MCF 10A (cell line): ENCODE measurements around the gene BAIAP2L1. TPM values are rescaled to one million over a fixed set of nuclear protein-coding genes. Genes with fewer than 3 reads are reported as not detected.

Source experiments
- BruUV-seq: library from RNA; stranded (reverse); fragments of 400-500 nt; replicated peaks from 2 replicates; lab custom pipeline; 2021; lab: Mats Ljungman, UMichigan
- CTCF ChIA-PET: fragments of 300-600 bp; sonication (Branson Sonifier 250); formaldehyde crosslinking; extraction: SDS; loops from one replicate; lab custom pipeline; 2021; ENCODE audit warnings: antibody characterized with exemption, inconsistent platforms; lab: Yijun Ruan, JAX
- POLR2A ChIA-PET: fragments of 300-600, 350-650 bp; sonication (Branson Sonifier 250); formaldehyde crosslinking; extraction: SDS; loops from one replicate; lab custom pipeline; 2020; ENCODE audit warnings: antibody characterized with exemption, inconsistent platforms; lab: Yijun Ruan, JAX
- DNase-seq: peaks from one replicate; pipeline ENCODE4 v3.0.0-alpha.2; 2018; ENCODE audit not compliant: unreplicated experiment
- H3K27ac Mint-ChIP-seq: one replicate; pipeline ENCODE4 v1.8.0; 2022; ENCODE audit warnings: mild to moderate bottlenecking, low read depth, mixed read lengths; ENCODE audit not compliant: unreplicated experiment
- H3K27me3 Mint-ChIP-seq: one replicate; pipeline ENCODE4 v1.8.0; 2022; ENCODE audit warnings: mixed read lengths; ENCODE audit not compliant: insufficient read depth, unreplicated experiment
- H3K36me3 Mint-ChIP-seq: one replicate; pipeline ENCODE4 v1.8.0; 2022; ENCODE audit warnings: mild to moderate bottlenecking, moderate library complexity, mixed read lengths; ENCODE audit not compliant: insufficient read depth, unreplicated experiment
- H3K4me1 Mint-ChIP-seq: one replicate; pipeline ENCODE4 v1.8.0; 2022; ENCODE audit warnings: mixed read lengths; ENCODE audit not compliant: insufficient read depth, unreplicated experiment
- H3K4me3 Mint-ChIP-seq: one replicate; pipeline ENCODE4 v1.8.0; 2022; ENCODE audit warnings: mild to moderate bottlenecking, moderate library complexity, mixed read lengths; ENCODE audit not compliant: unreplicated experiment
- H3K9me3 Mint-ChIP-seq: one replicate; pipeline ENCODE4 v1.8.0; 2022; ENCODE audit warnings: mixed read lengths; ENCODE audit not compliant: unreplicated experiment
- intact Hi-C: fragments of 100-400 bp; cut with micrococcal nuclease; formaldehyde crosslinking; loops from 2 replicates; pipeline ENCODE4 v1.14.1; 2022
- total RNA-seq: library from RNA; stranded (reverse); gene quantifications from 2 replicates; pipeline ENCODE4 v1.2.3, GENCODE V29; 2022
- TF ChIP-seq, protein P1 (sequence below): fragments of 200-600 bp; IDR thresholded peaks from one replicate; pipeline ENCODE4 v1.8.0; 2022; ENCODE audit warnings: antibody characterized with exemption, mild to moderate bottlenecking; ENCODE audit not compliant: unreplicated experiment

Gene BAIAP2L1
- total RNA-seq, 1 experiment from 2014 or later: 60.2 TPM

GRCh38 chr7:98365863-98366561 lies 34.9 kb downstream of the BAIAP2L1 start:
- H3K4me3 Mint-ChIP-seq: no peak overlapping the region
- intact Hi-C loops: no loop called here

DNA sequence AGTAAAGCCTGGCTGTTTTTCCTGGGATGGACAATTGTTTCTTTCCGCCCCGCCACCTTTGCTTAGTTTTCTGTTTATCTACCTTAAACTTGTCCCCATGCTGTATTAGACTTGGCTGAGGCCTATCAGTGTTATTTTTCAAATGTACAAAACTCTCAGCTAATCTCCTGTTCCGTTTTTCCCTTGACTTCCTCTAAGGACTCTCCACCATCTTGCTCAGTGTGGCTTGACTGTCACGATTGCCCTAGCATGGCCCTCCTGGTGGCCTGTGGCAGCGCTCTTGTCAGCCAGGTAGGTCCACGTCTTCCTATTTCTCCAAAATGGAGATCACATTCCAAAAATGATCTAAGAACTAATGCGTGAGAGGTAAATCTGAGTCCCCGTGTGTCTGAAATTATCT lies 36.7 kb downstream of the BAIAP2L1 start:
- TF ChIP-seq, protein P1, sequence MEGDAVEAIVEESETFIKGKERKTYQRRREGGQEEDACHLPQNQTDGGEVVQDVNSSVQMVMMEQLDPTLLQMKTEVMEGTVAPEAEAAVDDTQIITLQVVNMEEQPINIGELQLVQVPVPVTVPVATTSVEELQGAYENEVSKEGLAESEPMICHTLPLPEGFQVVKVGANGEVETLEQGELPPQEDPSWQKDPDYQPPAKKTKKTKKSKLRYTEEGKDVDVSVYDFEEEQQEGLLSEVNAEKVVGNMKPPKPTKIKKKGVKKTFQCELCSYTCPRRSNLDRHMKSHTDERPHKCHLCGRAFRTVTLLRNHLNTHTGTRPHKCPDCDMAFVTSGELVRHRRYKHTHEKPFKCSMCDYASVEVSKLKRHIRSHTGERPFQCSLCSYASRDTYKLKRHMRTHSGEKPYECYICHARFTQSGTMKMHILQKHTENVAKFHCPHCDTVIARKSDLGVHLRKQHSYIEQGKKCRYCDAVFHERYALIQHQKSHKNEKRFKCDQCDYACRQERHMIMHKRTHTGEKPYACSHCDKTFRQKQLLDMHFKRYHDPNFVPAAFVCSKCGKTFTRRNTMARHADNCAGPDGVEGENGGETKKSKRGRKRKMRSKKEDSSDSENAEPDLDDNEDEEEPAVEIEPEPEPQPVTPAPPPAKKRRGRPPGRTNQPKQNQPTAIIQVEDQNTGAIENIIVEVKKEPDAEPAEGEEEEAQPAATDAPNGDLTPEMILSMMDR: no peak
- no peak overlapping the region for H3K4me3 Mint-ChIP-seq
- H3K36me3 Mint-ChIP-seq: peaks cover 33% of the 10 kb centered on the region
- CTCF ChIA-PET: interaction anchor here (2.0 kb wide), 1 partner anchor 10 kb away, joined by 10 read pairs; no protein-coding TSS in a partner anchor
- no peak overlapping the region for H3K27ac Mint-ChIP-seq
- intact Hi-C loops: no loop called here
- POLR2A ChIA-PET: interaction anchor here (2.6 kb wide), 1 partner anchor 36 kb away, joined by 7 read pairs; the partner anchor contains the start of gene BAIAP2L1
- no TSS peak for BruUV-seq
- no peaks in the 10 kb centered on the region for H3K9me3 Mint-ChIP-seq
- H3K4me1 Mint-ChIP-seq: peaks cover 29% of the 10 kb centered on the region
- DNase-seq: no peak
- no peaks in the 10 kb centered on the region for H3K27me3 Mint-ChIP-seq

More at GRCh38 chr7:98365863-98366561, 34.9 kb downstream of the BAIAP2L1 start:
- DNase-seq: no peak
- no peaks in the 10 kb centered on the region for H3K27me3 Mint-ChIP-seq
- H3K9me3 Mint-ChIP-seq: no peaks in the 10 kb centered on the region
- ChIA-PET POLR2A (no interaction called here), CTCF (no interaction called here)
- TF ChIP-seq, protein P1: no peak
- peaks cover 24% of the 10 kb centered on the region for H3K4me1 Mint-ChIP-seq
- no TSS peak for BruUV-seq
- peaks cover 22% of the 10 kb centered on the region for H3K36me3 Mint-ChIP-seq
- H3K27ac Mint-ChIP-seq: no peak overlapping the region

DNA sequence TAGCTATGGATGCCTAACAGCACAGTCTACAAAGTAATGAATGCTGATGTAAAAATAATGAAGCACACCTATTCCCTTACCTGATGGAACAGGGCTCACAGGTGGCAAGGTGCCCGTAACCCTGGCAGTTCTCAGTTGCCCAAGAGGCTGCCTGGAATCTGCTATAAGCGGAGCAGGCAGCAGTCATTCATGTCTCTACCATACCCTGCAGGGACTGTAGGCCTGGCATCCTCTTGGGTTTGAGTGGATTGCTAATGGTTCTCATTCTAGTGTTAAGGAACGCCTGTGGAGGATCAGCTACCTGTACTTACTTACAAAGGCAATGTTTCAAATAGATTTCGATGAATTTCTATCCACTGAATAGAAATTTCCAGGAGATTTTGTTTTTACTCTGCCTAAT lies 38.4 kb downstream of the BAIAP2L1 start:
- CTCF ChIA-PET: interaction anchor here (1.0 to 2.4 kb wide), 2 partner anchors 8 to 39 kb away, joined by 3 to 9 read pairs; partner anchors contain the start of gene BAIAP2L1
- BruUV-seq: no TSS peak

More for the DNA sequence above, 38.4 kb downstream of the BAIAP2L1 start:
- Mint-ChIP-seq H3K36me3 (peaks cover 28% of the 10 kb centered on the region), H3K4me3 (no peak overlapping the region), H3K27me3 (no peaks in the 10 kb centered on the region), H3K27ac (no peak overlapping the region), H3K4me1 (peaks cover 29% of the 10 kb centered on the region), H3K9me3 (no peaks in the 10 kb centered on the region)
- POLR2A ChIA-PET: interaction anchor here (2.5 to 2.6 kb wide), 2 partner anchors 9 to 38 kb away, joined by 7 to 15 read pairs; partner anchors contain the start of gene BAIAP2L1
- no peak for DNase-seq
- intact Hi-C loops: no loop called here
- TF ChIP-seq, protein P1: no peak
